ENCODE data around the gene PPP1R12B.
A peak's percentile ranks its signal among the peaks of the same experiment; 100 is the strongest.

PPP1R12B gene

DNA sequence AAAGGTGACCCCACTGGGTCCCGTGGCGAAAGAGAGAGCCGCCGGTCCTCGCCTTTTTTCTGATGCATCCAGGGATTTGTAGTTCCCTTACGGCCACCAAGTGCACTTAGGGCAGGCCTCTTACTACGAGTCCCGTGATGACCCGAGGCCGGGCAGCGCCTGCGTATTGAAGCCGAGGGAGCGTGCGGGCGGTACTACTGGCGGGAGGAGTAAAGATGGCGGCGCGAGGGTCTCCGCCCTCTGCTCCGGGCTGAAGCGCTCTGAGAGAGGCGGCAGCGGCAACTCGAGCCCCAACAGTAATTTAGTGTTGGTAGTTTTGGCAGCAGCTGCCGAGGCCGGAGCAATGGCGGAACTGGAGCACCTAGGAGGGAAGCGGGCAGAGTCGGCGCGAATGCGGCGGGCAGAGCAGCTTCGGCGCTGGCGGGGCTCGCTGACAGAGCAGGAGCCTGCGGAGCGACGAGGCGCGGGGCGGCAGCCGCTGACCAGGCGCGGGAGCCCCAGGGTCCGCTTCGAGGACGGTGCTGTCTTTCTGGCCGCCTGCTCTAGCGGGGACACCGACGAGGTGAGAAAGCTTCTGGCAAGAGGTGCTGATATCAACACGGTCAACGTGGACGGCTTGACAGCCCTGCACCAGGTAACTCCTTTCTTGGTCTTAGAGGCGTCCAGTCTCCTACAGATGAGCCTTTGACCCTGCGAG is at the start of gene PPP1R12B:
PPP1R12B (plus strand) TSS at position 191 of the 697 bp plus-strand sequence; CDS start at position 344, 153 bp downstream.
- peak; percentile 97 for DNase-seq

DNA sequence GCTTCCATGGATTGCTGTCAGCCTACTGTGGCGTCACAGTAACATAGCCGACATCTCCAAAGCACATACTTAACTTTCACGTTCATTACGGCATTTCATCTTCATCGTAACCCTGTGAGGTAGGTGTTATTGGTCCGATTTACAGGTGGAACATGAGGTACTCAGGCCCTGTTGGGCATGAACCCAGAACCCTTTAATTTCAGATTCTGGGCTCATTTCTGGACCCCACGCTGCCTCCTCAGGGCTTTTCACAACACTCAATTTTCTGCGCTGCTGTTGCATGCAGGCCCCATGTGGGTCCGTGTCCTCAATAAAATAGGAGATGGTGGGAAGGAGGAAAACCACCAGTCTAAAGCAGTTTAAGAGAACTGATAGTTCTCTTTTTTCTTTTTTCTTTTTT is 46.3 kb upstream of the PPP1R12B start:
- DNase-seq, result no peak

DNA sequence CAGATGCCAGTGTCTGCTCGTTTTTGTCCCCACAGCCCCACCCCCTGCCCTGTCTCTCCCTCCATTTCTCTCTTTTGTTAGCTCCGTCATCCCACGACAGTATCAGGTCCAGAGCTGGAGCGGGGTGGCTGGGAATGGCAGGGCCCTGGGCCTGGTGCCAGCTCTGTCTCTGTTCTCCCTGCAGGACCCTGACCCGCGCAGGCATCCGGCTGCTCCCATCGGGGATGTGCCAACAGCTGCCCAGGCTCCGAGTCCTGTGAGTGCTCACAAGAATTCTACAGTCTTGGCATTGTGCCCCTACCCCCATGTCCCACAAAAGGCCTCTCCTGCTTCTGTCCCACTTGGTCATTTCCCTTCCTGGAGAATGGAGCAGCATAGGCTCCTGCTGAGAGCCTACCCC is 44.1 kb upstream of the PPP1R12B start:
- no peak for DNase-seq

DNA sequence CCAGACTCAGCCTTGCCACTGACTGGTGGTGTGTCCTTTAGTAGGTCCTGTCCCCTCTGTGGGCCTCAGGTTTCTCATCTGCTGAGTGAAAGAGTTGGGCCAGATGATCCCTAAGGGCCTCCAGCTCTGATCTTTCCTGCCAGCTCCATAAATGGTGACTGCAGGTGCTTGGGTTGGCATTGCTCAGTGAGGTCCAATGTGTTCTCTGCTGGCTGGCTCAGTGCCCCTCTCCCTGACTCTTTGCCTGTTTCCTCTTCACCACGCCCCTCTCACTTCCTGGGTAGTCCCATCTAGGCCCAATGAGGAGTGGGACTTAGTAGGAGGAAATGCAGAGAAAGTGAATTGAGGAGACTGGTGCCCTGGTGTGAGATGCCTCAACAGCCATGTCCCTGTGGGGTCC is 43.3 kb upstream of the PPP1R12B start:
- no peak for DNase-seq

DNA sequence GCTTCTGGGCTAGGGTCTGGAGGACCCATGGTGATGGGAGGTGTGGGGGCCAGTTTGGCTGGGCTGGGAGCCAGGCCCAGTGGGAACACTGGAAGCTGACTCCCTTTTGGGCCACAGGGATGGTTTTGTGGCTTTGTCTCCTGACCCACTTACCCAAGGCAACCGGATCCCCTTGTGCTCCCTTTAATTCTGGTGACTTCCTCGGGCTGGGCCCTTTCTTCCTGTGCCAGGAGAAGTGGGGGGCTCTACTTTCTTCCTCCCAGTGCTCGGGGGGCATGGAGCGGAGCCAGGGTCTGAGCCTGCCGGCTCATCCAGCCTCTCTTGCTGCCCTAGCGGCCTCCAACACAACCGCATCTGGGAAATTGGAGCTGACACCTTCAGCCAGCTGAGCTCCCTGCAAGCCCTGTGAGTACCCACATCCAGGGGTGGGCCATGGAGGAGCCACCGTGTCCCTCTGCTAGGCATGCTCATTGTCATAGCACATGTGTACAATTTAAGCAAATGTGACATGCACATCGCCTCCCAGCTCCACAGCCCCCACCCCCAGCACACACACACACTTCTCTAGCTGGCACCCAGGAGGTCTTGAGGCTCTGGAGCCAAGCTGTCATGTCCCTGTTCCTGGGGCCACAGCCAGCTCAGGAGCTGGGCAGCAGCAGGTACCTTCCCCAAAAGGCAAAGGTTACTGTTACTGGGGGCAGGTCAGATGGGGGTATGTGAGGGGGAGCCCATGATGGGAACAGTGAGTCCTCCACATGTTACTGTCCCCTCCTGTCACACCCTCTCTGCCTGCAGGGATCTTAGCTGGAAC is 41.8 kb upstream of the PPP1R12B start:
- no peak for DNase-seq

GRCh38 chr1:202310071-202310725 is 38.3 kb upstream of the PPP1R12B start:
- DNase-seq, result no peak

DNA sequence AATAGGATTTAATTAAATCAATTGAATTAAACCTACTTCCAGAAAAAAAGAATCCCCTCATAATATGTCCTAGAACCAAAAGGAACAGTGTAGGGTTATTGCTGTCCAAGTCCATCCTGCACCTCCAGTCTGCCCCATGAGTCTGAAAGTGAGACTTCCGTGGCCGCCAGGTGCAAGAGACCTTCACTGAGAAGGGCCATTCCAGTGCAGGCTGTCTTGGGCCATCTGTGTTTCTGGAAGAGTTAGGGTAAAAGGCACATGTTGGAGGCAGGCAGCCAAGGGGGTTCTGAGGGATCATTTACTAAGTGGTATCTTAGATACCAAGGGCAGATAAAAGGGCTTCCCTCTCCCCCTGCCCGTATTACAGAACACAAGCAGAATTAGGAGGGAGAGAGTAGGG is 37.8 kb upstream of the PPP1R12B start:
- DNase-seq, result no peak

DNA sequence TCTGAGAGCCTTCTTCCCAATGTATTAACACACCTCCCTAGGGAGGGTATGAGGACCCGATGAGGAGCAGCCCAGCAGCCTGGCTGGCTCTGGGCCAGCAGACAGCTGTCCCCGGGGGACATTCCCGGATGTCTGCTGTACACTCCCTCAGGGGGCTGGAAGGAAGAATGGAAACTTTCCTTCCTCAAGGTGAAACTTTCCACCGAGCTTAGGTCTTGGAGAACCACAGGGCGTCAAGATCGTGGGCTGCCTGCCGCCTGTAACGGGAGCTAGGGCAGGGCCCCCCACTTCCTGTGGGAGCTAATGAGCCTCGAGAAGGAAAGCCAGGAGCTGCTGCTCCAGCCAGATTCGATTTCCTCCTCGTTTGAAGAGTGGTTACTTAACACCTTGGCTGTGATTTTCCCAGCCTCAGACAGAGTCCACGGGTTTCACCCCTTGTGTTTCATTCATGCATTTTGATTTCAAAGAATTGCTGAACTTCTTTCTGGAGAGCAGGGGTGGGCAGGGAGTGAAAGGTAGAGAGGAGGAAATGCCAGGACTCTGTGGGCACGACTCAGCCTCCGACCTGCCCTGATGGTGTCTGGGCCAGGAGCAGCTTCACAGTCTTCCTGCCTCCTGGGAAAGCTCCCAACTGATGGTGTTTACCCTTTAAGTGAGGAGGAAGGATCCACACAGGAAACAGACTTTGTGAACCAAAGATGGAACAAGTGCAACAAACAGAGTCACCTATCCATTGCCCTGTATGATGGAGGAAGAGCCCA is 36.4 kb upstream of the PPP1R12B start:
- no peak for DNase-seq

DNA sequence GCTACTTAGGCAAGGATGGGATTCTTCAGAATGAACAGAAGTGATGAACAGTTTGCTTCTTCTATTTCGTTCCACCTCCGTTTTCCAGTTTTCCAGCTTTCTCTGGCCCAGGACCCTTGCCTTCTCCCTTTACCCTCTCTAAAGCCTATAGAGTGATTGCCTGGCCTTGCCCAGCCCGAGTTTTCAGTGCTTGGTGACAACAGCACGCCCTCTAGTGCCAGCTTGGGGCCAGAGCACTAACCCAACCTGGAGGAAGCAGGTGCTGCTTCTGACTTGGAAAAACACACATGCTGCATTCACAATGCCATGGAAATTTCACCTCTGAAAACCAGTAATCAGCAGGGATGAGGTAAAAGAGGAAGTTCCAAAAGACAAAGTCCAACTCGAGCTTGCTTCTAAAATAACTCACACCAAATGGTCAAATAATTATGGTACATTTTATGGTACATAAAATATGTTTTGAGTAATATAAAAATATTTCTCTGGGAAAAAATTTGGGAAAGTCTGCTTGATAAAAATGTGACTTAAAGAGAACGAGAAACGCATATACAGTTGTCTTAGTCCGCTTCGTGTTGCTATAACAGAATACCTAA is 32.8 kb upstream of the PPP1R12B start:
- DNase-seq, result peak; percentile 67

- DNase-seq, result no peak
Observed at GRCh38 chr1:202316186-202316585, 32.3 kb upstream of the PPP1R12B start.

- DNase-seq, result no peak
Observed at GRCh38 chr1:202317941-202318925, 30.3 kb upstream of the PPP1R12B start.

DNA sequence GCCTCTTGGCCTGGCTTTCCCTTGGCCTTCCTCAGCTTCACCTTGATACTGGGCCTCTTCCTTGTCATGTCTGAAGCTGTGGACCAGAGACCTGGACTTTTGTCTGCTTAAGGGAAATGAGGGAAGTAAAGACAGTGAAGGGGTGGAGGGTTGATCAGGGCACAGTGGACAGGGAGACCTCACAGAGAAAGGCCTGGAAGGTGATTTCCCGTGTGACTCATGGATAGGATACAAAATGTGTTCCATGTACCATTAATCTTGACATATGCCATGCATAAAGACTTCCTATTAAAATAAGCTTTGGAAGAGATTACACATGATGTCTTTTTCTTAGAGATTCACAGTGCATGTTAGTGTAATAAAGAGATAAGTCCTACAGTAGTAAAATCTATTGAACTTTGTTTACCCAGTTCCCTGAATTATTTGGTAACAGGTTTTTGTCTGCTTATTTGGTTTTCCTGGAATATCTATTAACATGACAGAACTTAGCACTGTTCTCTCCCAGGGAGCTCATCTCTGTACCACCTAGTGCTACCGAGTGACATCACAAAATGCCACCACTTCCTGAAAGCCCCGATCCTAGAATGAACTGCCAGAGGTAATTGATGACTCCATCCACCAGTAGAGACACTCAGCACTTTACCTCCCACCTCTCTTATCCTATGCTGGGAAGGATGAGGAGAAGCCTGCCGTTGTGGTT is 29.0 kb upstream of the PPP1R12B start:
- DNase-seq, result no peak

GRCh38 chr1:202320081-202320405 is 28.5 kb upstream of the PPP1R12B start:
- no peak for DNase-seq

GRCh38 chr1:202323731-202324130 is 24.8 kb upstream of the PPP1R12B start:
- DNase-seq, result no peak

- DNase-seq, result no peak
Observed at GRCh38 chr1:202324646-202325045, 23.9 kb upstream of the PPP1R12B start.

DNA sequence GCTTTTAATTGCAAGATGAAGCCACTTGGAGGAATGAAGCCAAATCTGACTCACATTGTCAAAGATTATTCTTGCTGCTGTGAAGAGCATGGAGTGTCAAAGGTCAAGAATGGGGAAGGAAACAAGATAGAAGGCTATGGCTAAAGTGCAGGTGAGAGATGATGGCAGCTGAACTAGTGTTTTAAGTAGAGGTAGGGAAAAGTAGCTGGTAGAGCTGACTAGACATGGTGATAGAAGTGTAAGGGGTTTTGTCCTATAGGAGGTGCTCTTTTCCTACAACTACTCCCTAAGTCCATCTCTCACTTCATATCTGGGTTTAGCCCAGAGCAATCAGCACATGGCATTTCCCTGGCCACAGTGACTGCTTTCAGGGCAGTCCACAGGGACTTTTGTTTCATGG is 18.6 kb upstream of the PPP1R12B start:
- no peak for DNase-seq

- DNase-seq, result no peak
Observed at GRCh38 chr1:202333861-202334260, 14.6 kb upstream of the PPP1R12B start.

GRCh38 chr1:202343652-202344349 is 4.7 kb upstream of the PPP1R12B start:
- peak; percentile 65 for DNase-seq

DNA sequence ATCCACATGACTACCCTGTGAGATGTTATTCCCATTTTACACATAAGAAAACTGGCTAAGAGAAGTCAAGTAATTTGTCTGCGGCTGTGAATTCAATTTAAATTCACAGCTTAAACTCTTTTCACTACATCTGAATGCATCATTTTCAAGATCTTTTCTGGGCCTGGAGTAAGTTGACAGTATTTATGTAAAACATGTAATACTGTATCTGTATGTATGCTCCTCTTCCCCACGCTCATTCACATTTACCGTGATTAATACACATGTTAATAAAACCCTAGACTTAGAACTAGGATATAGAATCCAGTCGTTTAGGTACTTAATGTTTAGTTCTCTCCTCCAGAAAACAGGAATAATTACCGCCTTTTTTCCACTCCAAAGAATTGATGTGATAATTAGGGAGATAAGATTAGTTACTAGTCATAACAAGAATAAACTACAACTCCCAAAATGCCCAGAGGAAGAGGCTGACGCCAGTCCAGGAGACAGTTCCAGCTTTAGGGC is 442 bp upstream of the PPP1R12B start:
- no peak for DNase-seq

Measured in CD4-positive, alpha-beta T cell treated with Interleukin-4 for 4 hours (primary cell).